SK-N-SH (cell line): ENCODE measurements around the gene CEL. TPM values are rescaled to one million over a fixed set of nuclear protein-coding genes. Genes with fewer than 3 reads are reported as not detected.

Source experiments
- CTCF ChIA-PET: fragments of 300-600, 350-600 bp; formaldehyde crosslinking; extraction: SDS; loops from one replicate; lab custom pipeline; 2021; lab: Yijun Ruan, JAX
- POLR2A ChIA-PET: fragments of 350-600 bp; sonication (Branson Sonifier 250); formaldehyde crosslinking; extraction: SDS; loops from one replicate; lab custom pipeline; 2020; ENCODE audit warnings: antibody characterized with exemption, inconsistent platforms; lab: Yijun Ruan, JAX
- DNase-seq: peaks from one replicate; pipeline ENCODE4 v3.0.0; 2012
- H2AFZ ChIP-seq: fragments of 200-600 bp; sonication (generic); 2 replicates; pipeline ENCODE4 v1.8.1; 2016; ENCODE audit warnings: antibody characterized with exemption, mild to moderate bottlenecking, low read depth
- H3F3A ChIP-seq: fragments of 200-600 bp; sonication (generic); replicated peaks from 2 replicates; pipeline ENCODE3; 2016; ENCODE audit warnings: antibody characterized with exemption, mild to moderate bottlenecking; ENCODE audit not compliant: insufficient read depth
- H3K27ac ChIP-seq, 2 experiments: fragments of 200-500 bp in 1 of 2; fragments of 200-600 bp in 1 of 2; sonication (Bioruptor generic) in 1 of 2; sonication (generic), shearing (Covaris generic) in 1 of 2; 2 replicates each; pipeline versions ENCODE4 v1.5.1 to v1.6.1; 2014 to 2016; ENCODE audit warnings: low read depth in 2 of 2, inconsistent platforms in 1 of 2, low read length in 1 of 2, mild to moderate bottlenecking in 1 of 2, mixed read lengths in 1 of 2
- H3K27me3 ChIP-seq: fragments of 200-600 bp; sonication (generic), shearing (Covaris generic); 2 replicates; pipeline ENCODE4 v1.6.1; 2016; ENCODE audit warnings: mixed run types; ENCODE audit not compliant: insufficient read depth
- H3K36me3 ChIP-seq, 2 experiments: fragments of 200-500 bp in 1 of 2; fragments of 200-600 bp in 1 of 2; sonication (Bioruptor generic) in 1 of 2; sonication (generic) in 1 of 2; replicated peaks in 1 of 2; 2 replicates each; pipeline versions ENCODE3 to v1.5.1; 2014 to 2016; ENCODE audit warnings: low read length in 1 of 2, mild to moderate bottlenecking in 1 of 2; ENCODE audit not compliant: insufficient read depth in 2 of 2, control insufficient read depth in 1 of 2
- H3K4me1 ChIP-seq, 2 experiments: fragments of 200-500 bp in 1 of 2; fragments of 200-600 bp in 1 of 2; sonication (Bioruptor generic) in 1 of 2; sonication (generic), shearing (Covaris generic) in 1 of 2; 2 replicates each; pipeline versions ENCODE4 v1.5.1 to v1.6.1; 2014 to 2016; ENCODE audit warnings: low read depth in 1 of 2, low read length in 1 of 2, mixed run types in 1 of 2; ENCODE audit not compliant: insufficient read depth in 2 of 2, control insufficient read depth in 1 of 2
- H3K4me2 ChIP-seq: fragments of 200-600 bp; sonication (generic), shearing (Covaris generic); 2 replicates; pipeline ENCODE4 v1.6.1; 2017; ENCODE audit warnings: mixed run types
- H3K4me3 ChIP-seq, 2 experiments: fragments of 200-500 bp in 1 of 2; fragments of 200-600 bp in 1 of 2; sonication (Bioruptor generic) in 1 of 2; sonication (generic), shearing (Covaris generic) in 1 of 2; 2 replicates each; pipeline versions ENCODE4 v1.5.1 to v1.8.1; 2014 to 2016; ENCODE audit warnings: low read depth in 2 of 2, inconsistent platforms in 1 of 2, low read length in 1 of 2, mild to moderate bottlenecking in 1 of 2, mixed read lengths in 1 of 2, moderate library complexity in 1 of 2
- H3K79me2 ChIP-seq: fragments of 200-600 bp; sonication (generic); 2 replicates; pipeline ENCODE4 v1.8.1; 2017; ENCODE audit warnings: mild to moderate bottlenecking; ENCODE audit not compliant: insufficient read depth
- H3K9ac ChIP-seq: fragments of 200-600 bp; sonication (generic); 2 replicates; pipeline ENCODE4 v1.6.1; 2017; ENCODE audit warnings: mixed run types
- H3K9me2 ChIP-seq: fragments of 200-600 bp; sonication (generic); 2 replicates; pipeline ENCODE4 v1.6.1; 2017; ENCODE audit warnings: mixed run types
- H3K9me3 ChIP-seq: fragments of 200-600 bp; sonication (generic); 2 replicates; pipeline ENCODE4 v1.6.1; 2017; ENCODE audit warnings: mixed run types, mild to moderate bottlenecking, moderate library complexity
- H4K20me1 ChIP-seq: fragments of 200-600 bp; sonication (generic); 2 replicates; pipeline ENCODE4 v1.6.1; 2017; ENCODE audit warnings: mild to moderate bottlenecking, mixed run types; ENCODE audit not compliant: insufficient read depth
- FOXJ3 ChIP-seq: sonication (generic); formaldehyde crosslinking; IDR thresholded peaks from 2 replicates; pipeline ENCODE4 v1.5.1; 2020; ENCODE audit warnings: mild to moderate bottlenecking, missing genetic modification reagents
- MEF2A ChIP-seq: IDR thresholded peaks from 2 replicates; pipeline ENCODE4 v1.4.0; 2012; ENCODE audit warnings: low read depth, borderline replicate concordance
- MXI1 ChIP-seq: IDR thresholded peaks from 2 replicates; pipeline ENCODE4 v1.6.1; 2012; ENCODE audit warnings: mild to moderate bottlenecking, low read depth, low read length, improper control_type of control experiment
- SIN3A ChIP-seq: IDR thresholded peaks from 2 replicates; pipeline ENCODE4 v1.6.1; 2012; ENCODE audit warnings: low read depth, mild to moderate bottlenecking, low read length, moderate library complexity, borderline replicate concordance
- WGBS: methylation state at CpG from one replicate; pipeline ENCODE4 v1.1.6; 2017; ENCODE audit warnings: low lambda C conversion rate; 5-methylcytosine and 5-hydroxymethylcytosine counted together
- polyA plus RNA-seq, 3 experiments: library from polyadenylated mRNA; depleted of rRNA; stranded (reverse); fragments of >200 nt; gene quantifications; 2 replicates each; pipeline ENCODE4 v1.2.3, GENCODE V29; 2012
- small RNA-seq, 7 experiments: library from RNA; depleted of rRNA; stranded (forward); fragments of <200 nt; gene quantifications; one replicate each; pipeline ENCODE3, GENCODE V24; 2012
- TF ChIP-seq, protein P1 (sequence below): IDR thresholded peaks from 2 replicates; pipeline ENCODE4 v1.4.0; 2012; ENCODE audit warnings: low read depth

CEL gene
- polyA plus RNA-seq, 1 of the 3 experiments (the other 2 are of a cell fraction), result 0.87 TPM

DNA sequence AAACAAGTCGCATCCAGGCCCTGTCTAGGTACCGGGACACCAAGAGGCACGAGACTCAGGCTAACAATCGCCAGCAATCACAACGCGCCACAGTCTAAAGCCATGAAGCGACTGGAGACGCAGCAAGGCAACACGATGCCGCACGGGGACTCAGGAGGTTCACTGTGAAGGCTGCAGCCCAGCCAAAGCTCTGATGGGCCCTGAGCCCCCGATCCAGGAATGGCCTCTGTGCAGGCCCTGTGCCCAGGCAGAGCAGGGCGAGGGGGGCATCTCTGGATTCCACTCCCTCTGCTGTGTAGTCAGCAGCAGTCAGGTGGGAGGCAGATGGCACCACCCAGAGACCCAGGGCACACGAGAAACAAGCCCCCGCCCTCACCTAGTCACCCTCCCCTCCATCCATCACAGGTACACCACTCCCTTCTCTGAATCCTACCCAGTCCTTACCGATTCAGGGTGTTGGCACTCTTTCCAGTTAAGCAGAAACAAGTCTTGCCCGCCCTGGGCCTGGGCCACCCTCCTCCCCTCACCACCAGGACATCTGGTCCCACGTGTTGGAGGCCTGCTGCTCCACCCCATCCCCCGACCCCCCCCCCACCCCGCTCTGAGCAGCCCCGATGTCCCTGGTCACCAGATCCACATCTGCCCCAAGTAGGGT lies 58.2 kb downstream of the CEL start:
- ChIA-PET CTCF (interaction anchor here (1.5 to 30.3 kb wide), 6 partner anchors 10 to 98 kb away, joined by 5 to 810 read pairs (median 41); no protein-coding TSS in a partner anchor), POLR2A (interaction anchor here (1.3 to 4.6 kb wide), 7 partner anchors 13 to 89 kb away, joined by 4 to 51 read pairs (median 9); partner anchors contain the start of gene GTF3C5)
- TF ChIP-seq, protein P1, sequence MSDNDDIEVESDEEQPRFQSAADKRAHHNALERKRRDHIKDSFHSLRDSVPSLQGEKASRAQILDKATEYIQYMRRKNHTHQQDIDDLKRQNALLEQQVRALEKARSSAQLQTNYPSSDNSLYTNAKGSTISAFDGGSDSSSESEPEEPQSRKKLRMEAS, result peak; percentile 24
- no peak for TF ChIP-seq MEF2A
- 23% methylated on average over 9 of the region's 21 CpGs for WGBS
- DNase-seq, result peak; percentile 77
- Histone ChIP-seq H3K9ac (peak overlapping the region; percentile 71; the same call in 1 of the 2 replicates), H3K4me1 (peaks cover 14 to 72% of the 10 kb centered on the region in 2 experiments), H3K27me3 (no peaks in the 10 kb centered on the region), H3K4me2 (peak overlapping the region; percentile 98), H3K79me2 (peaks cover 26% of the 10 kb centered on the region), H3K9me3 (no peaks in the 10 kb centered on the region), H3K36me3 (peaks cover 0 to 5% of the 10 kb centered on the region in 2 experiments), H3K9me2 (no peaks in the 10 kb centered on the region), H3K27ac (peak overlapping the region in 1 of 2 experiments; percentile 99; a peak in 3 of 4 replicates), H4K20me1 (peaks cover 49% of the 10 kb centered on the region), H3K4me3 (peak overlapping the region; percentile 71 to 79), H3F3A (peaks cover 19% of the 10 kb centered on the region), H2AFZ (no peak overlapping the region)

DNA sequence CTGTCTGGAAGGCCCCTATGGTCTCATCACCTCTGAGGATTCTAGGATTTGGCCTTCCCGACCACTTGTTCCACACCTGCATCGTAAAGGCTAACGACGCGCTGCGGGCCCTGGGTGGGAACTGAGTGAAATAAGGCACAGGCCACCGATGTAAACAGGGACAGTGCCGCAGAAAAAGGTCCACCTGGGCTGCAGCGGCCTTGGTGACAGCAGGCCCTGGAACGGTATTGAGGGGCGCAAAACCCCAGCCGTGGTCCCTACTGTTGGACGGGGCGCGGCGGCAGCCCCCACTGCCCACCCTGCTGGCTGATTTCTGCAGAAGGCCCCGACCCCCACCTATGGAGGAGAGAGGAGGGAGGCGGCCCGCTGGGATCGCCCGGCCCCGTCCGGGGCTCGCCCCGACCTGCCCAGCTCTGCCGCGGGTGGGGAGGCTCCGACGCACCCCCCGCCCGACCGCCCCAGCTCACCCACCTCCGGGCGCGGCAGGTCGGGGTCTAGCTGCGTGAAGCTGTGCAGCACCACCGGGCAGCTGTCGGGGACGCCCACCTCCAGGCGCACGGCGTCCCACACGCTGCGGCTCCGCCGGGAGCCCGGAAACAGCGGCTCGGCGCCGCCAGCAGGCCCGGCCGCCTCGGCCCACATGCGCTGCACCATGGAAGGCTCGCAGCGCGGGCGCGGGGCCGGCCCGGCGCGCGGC lies 58.9 kb downstream of the CEL start:
- TF ChIP-seq MXI1, result peak; percentile 10; the same call in 1 of the 2 replicates
- no peak for TF ChIP-seq SIN3A
- TF ChIP-seq FOXJ3 (CRISPR knock-in tag), result no peak; the same call in 1 of the 2 replicates
- Histone ChIP-seq H2AFZ (no peak overlapping the region), H3K4me2 (peak overlapping the region; percentile 98), H3K9me3 (no peaks in the 10 kb centered on the region), H3K27ac (peak overlapping the region in 1 of 2 experiments; percentile 99; a peak in 2 of 4 replicates), H3F3A (peaks cover 19% of the 10 kb centered on the region), H3K9me2 (no peaks in the 10 kb centered on the region), H3K79me2 (peaks cover 26% of the 10 kb centered on the region), H3K4me3 (peak overlapping the region; percentile 71 to 79), H4K20me1 (peaks cover 46% of the 10 kb centered on the region), H3K4me1 (peaks cover 14 to 65% of the 10 kb centered on the region in 2 experiments), H3K9ac (peak overlapping the region; percentile 71), H3K27me3 (no peaks in the 10 kb centered on the region), H3K36me3 (peaks cover 0 to 5% of the 10 kb centered on the region in 2 experiments)
- ChIA-PET POLR2A (interaction anchor here (2.0 to 4.6 kb wide), 3 partner anchors 12 to 31 kb away, joined by 8 to 51 read pairs (median 10); no protein-coding TSS in a partner anchor), CTCF (interaction anchor here (4.4 to 30.3 kb wide), 3 partner anchors 11 to 26 kb away, joined by 23 to 810 read pairs (median 84); no protein-coding TSS in a partner anchor)
- WGBS, result 9% methylated on average over 11 of the region's 66 CpGs
- DNase-seq, result no peak

Small RNA genes within 50 kb of the gene (small RNA-seq; reads per million reads assigned to genes)
- gene MIR6877, result 0.17 to 10.3 (median 2.8) reads per million in 7 experiments

Other genes starting within 250 kb of the CEL start
- gene AK8, start 183.7 kb upstream of the CEL start, polyA plus RNA-seq (2012; rRNA removed), result 0.77 and 0.84 TPM in 2 replicates
- 6.7 and 9.8 TPM in 2 replicates for gene SPACA9, start 183.1 kb upstream of the CEL start, polyA plus RNA-seq (2012; rRNA removed)
- 18.3 and 27.6 TPM in 2 replicates for gene TSC1, start 117.4 kb upstream of the CEL start, polyA plus RNA-seq (2012; rRNA removed)
- gene GFI1B, start 83.3 kb upstream of the CEL start, polyA plus RNA-seq (2012; rRNA removed), result 0.03 TPM in 1 of 2 replicates, not detected in the other
- gene GTF3C5, start 31.0 kb upstream of the CEL start, polyA plus RNA-seq (2012; rRNA removed), result 57.3 and 59.1 TPM in 2 replicates
- gene RALGDS, start 59.3 kb downstream of the CEL start, polyA plus RNA-seq (2012; rRNA removed), result 64.1 and 64.7 TPM in 2 replicates
- 0.45 and 0.51 TPM in 2 replicates for gene GBGT1, start 101.9 kb downstream of the CEL start, polyA plus RNA-seq (2012; rRNA removed)
- not detected in 2 replicates for gene OBP2B, start 147.3 kb downstream of the CEL start, polyA plus RNA-seq (2012; rRNA removed)
- gene ABO, start 213.2 kb downstream of the CEL start, polyA plus RNA-seq (2012; rRNA removed), result not detected in 2 replicates